HG03159 (cell line): ENCODE measurements around the gene TSPAN14.

Experiments used
- ATAC-seq: cut with Tn5 transposase; IDR thresholded peaks from one replicate; pipeline ENCODE4 v1.9.1; 2021; ENCODE audit warnings: mild to moderate bottlenecking, moderate library complexity; ENCODE audit not compliant: unreplicated experiment

Gene TSPAN14

GRCh38 chr10:80421707-80422536 is 32.2 kb upstream of the TSPAN14 start:
- peak; percentile 95 for ATAC-seq

DNA sequence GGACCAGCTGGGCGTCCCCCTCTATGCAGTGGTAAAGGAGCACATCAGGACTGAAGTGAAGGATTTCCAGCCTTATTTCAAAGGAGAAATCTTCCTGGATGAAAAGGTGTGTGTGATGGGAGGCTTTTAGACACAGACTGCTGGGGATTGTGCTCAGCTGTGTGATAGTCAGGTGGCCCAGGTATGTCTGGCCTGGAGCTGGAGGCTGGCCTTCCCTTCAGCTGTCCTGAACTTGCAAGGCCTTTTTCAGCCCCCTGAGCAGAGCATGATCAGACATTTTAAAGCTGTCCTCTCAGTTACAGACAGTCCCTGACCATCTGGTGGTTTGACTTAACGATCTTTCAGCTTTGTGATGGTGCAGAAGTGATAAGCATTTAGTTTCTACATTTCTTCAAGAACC is 28.2 kb upstream of the TSPAN14 start:
- ATAC-seq, result no peak

- ATAC-seq, result no peak
These were observed 26.6 kb upstream of the TSPAN14 start for GRCh38 chr10:80427541-80427940.

- ATAC-seq, result no peak
These were observed 24.6 kb upstream of the TSPAN14 start for GRCh38 chr10:80429521-80429973.

DNA sequence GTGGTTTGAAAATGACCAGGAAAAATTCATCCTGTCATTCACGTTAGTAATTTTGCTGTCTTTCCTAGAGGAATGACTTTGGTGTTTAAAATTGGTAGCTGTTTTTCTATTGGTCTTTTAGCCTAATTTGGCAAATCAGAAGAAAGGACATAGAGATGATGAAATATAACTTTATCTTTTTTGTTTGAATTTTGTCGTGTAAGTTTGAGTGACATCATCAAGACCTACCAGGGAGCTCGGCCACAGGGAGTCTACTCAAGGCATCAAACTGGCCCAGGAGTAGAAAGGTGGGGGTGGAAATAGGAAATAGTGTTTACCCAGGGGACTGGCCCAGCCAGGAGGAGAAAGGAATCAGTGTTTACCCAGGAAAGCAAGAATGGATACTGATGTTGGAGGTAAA is 21.0 kb upstream of the TSPAN14 start:
- no peak for ATAC-seq

- no peak for ATAC-seq
These were observed 17.5 kb upstream of the TSPAN14 start for GRCh38 chr10:80436446-80437098.

GRCh38 chr10:80437227-80437626 is 16.9 kb upstream of the TSPAN14 start:
- ATAC-seq, result no peak

DNA sequence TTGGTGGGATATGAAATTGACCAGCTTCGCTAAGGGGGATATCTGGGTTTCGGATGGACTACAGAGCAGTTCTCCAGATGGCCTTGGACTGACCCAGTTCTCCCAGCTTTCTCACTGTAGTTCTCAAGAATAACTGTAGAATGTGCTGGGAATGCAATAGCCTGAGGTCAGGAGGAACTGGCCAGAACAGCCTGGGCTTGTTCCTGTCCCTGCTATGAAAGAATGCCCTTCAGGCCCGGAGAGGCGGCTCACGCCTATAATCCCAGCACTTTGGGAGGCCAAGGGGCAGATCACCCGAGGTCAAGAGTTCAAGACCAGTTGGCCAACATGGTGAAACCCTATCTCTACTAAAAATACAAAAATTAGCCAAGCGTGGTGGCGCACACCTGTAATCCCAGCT is 12.3 kb upstream of the TSPAN14 start:
- ATAC-seq, result no peak

- ATAC-seq, result no peak
These were observed 11.2 kb upstream of the TSPAN14 start for GRCh38 chr10:80442879-80443278.

DNA sequence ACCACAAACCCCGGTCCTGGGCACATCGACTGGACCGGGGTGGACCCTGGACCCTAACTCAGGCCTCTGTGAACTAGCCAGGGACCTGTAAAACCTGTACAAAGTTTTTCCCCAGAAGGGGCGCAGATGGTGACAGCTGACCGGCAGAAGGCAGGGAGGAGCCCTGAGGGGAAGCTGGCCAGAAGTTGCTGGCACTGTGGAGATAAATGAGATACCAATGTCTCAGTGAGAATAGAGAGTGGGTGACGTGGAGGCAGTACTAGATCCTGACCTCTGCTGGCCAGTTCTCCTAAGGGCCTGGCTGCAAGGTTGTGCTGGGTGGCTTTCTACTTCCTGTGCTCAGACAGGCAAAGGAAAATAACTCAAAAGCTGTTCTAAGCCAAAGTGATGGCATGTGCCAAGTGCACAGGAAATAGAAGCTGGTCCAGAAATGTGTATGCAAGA is 10.6 kb upstream of the TSPAN14 start:
- peak; percentile 54 for ATAC-seq

GRCh38 chr10:80444124-80444523 is 10.0 kb upstream of the TSPAN14 start:
- no peak for ATAC-seq

DNA sequence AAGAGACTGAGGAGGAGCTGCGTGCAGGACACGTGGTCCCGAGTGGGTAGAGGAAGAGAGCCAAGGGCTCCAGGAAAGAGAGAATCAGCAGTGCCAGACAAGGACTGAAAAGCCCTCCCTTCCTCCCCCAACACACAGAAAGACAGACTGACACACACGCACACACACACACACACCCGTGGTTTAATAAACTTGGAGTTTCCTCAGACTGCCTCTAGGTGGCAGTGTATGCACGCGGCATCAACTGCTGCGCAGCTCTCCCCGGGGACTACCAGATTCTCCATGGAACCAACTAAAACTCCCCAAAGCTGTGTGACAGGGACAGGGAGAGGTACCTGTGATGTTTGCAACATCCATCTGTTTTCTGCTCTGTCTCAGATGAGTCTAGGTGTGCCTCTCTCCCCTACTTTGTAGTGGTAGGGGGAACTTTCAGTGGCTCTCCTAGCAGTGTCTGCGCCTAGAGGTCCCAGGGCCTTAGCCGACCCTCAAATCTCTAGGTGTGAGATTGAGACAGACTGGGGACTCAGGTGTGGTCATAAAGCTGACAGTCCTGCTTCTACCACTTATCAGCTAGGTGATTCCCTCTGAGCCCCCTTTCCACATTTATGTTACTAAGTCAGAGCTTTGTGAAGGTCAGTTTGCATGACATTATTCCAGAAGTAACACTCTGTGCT is 9.3 kb upstream of the TSPAN14 start:
- peak; percentile 80 for ATAC-seq

- ATAC-seq, result no peak
These were observed 6.5 kb upstream of the TSPAN14 start for GRCh38 chr10:80447436-80448190.

DNA sequence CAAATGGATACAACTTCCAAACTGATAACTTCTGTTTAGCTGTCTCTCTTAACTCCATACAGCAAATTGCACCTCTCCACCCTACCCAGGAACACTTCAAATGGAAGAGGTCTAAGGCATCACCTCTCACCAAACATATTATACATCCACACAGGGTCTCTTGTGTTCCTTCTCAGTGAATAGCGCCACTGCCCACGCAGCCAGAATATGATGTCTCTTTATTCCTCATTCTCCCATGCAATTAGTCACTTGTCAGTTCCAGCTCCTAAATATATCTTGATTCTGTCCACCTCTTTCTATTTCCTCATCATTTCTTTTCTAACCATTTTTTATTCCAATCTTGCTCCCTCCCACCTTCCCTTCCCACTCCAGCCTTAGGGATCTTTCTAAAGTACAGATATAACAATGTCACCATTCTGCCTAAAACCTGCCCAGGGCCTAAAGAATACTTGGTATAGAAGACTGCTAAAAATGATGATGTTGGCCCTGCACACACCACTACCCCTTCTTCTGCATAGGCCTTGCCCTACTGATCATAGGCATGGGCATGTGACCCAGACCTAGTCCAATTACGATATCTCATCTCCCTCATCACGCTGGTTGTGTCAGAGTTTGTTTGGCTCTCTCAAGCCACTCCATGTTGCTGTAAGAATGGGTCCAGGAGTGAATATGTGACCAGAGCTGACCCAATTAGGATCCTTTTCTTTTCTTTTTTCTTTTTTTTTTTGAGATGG is 5.7 kb upstream of the TSPAN14 start:
- ATAC-seq, result no peak

GRCh38 chr10:80449520-80449919 is 4.6 kb upstream of the TSPAN14 start:
- no peak for ATAC-seq

DNA sequence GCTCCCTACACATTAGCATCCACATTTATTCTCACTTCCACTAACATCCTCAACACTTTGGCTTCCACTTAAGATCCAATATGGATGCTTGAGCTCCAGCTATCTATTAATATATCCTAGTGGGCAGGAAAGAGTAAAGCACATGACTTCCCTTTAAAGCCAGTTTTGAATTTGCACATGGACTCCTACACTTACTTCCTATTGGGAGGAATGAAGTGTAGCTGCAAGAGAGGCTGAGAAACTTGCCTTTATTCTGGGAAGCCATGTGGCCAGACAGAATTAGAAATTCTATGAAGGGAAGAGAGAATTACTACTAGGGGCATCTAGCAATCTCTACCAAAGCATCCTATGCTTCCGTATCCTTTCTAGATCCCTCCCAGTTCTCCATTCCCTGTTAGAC is 3.0 kb upstream of the TSPAN14 start:
- ATAC-seq, result no peak

DNA sequence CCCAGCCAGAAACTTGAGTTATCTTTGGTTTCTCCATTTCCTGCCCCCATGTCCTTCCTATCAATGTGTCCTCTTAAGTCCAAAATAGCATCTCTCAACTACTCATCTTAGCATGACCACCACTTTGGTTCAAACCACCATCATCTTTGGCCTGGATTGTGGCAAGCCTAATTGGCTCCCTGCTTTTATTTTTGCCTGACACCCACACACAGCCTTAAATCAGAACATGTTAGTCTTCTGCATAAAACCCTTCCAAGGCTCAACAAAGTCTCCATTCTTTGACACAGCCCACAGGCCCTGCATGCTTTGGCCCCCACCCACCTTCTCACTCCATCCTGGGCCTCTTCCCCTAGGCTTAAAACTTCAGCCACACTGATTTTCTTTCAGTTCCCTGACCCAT is 2.0 kb upstream of the TSPAN14 start:
- no peak for ATAC-seq

GRCh38 chr10:80452640-80453039 is 1.5 kb upstream of the TSPAN14 start:
- no peak for ATAC-seq

GRCh38 chr10:80453056-80453841 is 861 bp upstream of the TSPAN14 start:
- no peak for ATAC-seq
